VCaP (cell line): Measurements from ENCODE around the gene GPRIN2.
"Not testable (repeated sequence)": the region's sequence is repeated elsewhere in the genome, so short reads cannot be mapped to it uniquely, and the experiment has no call there.

ENCODE experiments used
- H3K27ac ChIP-seq: fragments of 450-650 bp; 2 replicates; pipeline ENCODE4 v1.5.1; 2017
- CTCF ChIP-seq: fragments of 450-650 bp; conservative IDR thresholded peaks from 2 replicates; pipeline ENCODE4 v1.5.1; 2017; ENCODE audit warnings: mild to moderate bottlenecking, moderate library complexity

GPRIN2 gene

DNA sequence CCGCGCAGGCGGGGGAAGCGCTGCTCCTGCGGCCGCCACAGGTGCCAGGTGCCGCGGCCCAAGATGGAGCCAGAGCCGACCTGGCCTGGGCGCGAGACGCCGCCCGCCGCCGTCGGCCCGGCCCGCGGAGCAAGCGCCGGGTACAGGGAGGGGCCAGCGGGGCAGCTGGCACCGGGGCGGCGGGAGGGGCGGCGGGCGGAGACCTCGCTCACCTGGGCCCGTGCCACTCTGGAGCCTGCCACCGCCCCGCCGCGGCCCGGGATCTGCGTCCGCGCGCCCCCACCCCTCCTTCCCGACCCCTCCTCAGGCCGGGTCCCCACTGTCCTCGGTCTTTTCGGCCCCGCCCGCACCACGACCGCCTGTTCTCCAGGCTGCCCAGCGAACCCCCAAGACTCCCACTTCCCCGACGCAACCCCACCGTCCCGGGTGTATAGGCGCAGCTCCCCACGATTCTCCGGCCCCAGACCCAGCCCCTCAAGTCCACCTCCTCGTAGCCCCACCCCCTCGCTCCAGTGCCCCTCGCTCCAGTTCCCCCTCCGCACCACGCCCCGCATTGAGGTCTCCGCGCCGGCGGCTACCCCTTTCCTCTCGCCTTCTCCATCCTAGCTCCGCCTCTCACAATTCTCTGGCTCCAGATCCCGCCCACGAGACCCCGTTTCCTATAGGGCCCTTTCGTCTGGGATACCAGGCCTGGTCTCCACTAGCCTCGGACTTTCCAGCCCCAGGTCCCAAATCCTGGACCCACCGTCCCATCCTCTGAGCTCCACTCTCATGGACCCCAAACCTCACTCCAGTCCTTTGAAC is at the start of gene GPRIN2:
GPRIN2 (minus strand) TSS at position 144 of the 804 bp plus-strand sequence. CDS start 5,922 bp downstream, outside the sequence.
- H3K27ac ChIP-seq, result peak within 1 kb of the TSS; percentile 97
- 0 out of 2 replicates have a peak, but pooled peaks have one; percentile 5 for TF ChIP-seq CTCF

DNA sequence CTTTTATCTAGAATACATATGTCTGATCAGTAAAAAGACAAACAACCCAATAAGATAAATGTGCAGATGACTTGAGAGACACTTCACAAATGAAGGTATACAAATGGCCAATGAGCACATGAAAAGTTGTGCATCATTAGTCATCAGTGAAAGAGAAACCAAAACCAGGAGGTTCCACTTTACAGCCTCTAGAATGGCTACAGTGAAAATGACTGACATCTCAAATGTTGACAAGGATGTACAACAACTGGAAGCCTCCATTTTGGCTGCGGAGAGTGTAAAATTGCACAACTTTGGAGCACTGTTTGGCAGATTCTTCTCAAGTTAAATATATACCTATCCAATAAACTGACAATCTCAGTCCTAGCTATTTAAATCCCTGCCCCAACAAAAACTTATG is 44.1 kb upstream of the GPRIN2 start:
- H3K27ac ChIP-seq, result not testable (repeated sequence)

DNA sequence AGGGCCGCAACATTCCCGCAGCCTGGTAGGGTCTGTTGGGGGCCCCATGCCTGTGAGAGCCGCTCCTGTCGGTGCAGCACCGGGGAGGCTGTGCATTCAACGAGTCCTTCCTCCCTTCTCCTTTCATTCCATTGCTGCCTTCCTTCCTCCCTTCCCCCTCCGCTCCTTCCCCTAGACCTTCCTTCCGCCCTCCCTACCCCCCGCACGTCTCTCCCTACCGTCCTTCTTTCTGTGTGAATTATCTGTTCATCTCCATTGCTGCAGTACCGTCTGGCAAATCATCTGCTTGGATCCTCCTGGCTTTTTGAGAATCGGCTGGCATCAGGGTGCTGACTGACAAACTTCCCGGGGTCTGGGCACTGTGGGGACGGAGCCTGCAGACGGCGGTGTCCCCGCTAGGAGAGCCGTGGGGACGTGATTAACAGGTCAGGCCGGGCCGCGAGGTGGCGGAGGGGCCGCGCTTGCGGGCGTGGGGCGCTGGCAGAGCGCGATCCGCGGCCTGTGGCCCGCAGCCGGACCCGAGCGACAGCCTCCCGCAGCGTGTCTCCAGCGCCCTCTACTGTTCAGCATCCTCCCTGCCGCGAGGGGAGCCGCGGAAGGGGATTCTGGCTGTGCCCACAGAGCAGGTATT is 41.3 kb upstream of the GPRIN2 start:
- not testable (repeated sequence) for H3K27ac ChIP-seq

GRCh38 chr10:46596570-46596969 is 40.1 kb upstream of the GPRIN2 start:
- not testable (repeated sequence) for H3K27ac ChIP-seq

- 0 out of 2 replicates have a peak overlapping the region, but pooled peaks have one; percentile 28 for H3K27ac ChIP-seq
Observed at GRCh38 chr10:46594453-46595063, 38.1 kb upstream of the GPRIN2 start.

GRCh38 chr10:46593307-46593706 is 36.8 kb upstream of the GPRIN2 start:
- not testable (repeated sequence) for H3K27ac ChIP-seq

GRCh38 chr10:46591053-46591452 is 34.6 kb upstream of the GPRIN2 start:
- not testable (repeated sequence) for H3K27ac ChIP-seq

- H3K27ac ChIP-seq, result not testable (repeated sequence)
Observed at GRCh38 chr10:46589589-46589988, 33.1 kb upstream of the GPRIN2 start.

DNA sequence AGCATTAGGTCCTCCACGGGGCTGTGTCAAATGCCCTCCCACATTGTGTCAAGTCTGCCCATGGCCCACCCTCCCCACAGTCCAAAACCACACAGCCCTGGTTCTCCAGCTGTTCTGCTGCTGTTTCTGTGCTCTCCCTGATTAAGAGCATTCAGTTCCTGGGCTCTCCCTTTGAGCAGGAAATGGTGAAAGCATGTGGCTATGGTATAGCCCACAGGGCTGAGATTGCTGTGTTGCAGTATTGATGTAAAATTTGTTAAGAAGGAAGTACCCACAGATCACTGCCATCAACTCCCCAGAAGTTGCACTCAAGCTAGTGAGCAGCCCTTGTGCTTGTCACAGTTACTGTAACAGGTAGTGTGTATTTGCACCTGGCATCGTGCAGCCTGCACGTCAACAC is 31.8 kb upstream of the GPRIN2 start:
- not testable (repeated sequence) for H3K27ac ChIP-seq

- H3K27ac ChIP-seq, result not testable (repeated sequence)
Observed at GRCh38 chr10:46587546-46587945, 31.1 kb upstream of the GPRIN2 start.

GRCh38 chr10:46585246-46585645 is 28.8 kb upstream of the GPRIN2 start:
- H3K27ac ChIP-seq, result not testable (repeated sequence)

DNA sequence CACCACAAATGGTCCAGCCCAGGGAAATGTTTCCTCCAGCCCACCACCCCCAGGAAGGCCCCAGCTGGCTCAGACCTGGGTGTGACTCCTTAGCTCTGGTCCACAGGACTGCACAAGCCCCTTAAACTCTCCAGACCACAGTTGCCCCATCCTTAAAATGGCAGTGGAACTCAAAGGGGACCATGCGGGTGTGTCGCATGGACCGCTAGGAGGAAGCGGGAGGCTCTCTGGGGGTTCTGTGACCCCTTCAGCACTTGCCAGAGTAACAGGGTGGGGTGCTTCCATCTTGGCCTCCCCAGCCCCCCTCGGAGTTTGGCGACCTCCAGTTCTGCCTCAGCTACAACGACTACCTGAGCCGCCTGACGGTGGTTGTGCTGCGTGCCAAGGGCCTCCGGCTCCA is 27.7 kb upstream of the GPRIN2 start:
- not testable (repeated sequence) for H3K27ac ChIP-seq

DNA sequence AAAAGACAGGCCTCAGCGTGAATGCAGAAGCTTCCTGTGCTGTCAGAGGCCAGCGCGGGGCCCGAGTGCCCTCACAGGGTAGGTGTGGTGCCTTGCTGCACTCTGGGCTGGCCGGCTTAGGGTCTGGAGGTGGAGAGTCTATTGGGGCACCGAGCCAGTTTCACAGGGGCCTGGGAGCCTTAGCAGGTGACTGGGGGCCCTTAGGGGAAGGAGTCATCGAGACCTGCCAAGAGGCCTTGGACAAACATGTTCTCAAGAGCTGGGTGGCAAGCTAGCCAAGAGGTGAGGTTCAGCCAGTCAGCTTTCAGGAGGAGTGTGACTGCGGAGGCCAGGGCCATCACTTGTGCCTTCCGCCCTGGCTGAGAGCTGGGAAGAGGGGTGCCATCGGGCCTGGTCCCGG is 26.1 kb upstream of the GPRIN2 start:
- H3K27ac ChIP-seq, result not testable (repeated sequence)

- H3K27ac ChIP-seq, result not testable (repeated sequence)
Observed at GRCh38 chr10:46581997-46582396, 25.5 kb upstream of the GPRIN2 start.

DNA sequence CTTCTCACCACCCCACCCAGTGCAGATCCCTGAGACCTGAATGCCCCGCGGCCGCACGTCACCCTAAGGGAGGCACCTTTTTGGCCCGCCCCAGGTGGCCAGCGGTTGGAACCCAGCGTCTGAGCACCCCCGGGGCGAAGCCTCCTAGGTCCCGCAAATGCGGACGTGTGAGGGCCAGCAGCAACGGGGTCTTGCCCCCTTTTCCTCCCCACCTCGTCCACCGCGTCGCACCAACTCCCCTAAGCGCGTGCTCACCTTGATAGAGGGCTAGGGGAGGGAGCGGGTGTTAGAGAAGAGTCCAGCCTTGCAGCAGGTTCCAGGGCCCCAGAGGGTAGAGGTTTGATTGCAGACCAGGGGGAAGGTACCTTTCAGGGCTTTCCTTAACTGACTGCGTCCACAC is 22.9 kb upstream of the GPRIN2 start:
- H3K27ac ChIP-seq, result not testable (repeated sequence)

DNA sequence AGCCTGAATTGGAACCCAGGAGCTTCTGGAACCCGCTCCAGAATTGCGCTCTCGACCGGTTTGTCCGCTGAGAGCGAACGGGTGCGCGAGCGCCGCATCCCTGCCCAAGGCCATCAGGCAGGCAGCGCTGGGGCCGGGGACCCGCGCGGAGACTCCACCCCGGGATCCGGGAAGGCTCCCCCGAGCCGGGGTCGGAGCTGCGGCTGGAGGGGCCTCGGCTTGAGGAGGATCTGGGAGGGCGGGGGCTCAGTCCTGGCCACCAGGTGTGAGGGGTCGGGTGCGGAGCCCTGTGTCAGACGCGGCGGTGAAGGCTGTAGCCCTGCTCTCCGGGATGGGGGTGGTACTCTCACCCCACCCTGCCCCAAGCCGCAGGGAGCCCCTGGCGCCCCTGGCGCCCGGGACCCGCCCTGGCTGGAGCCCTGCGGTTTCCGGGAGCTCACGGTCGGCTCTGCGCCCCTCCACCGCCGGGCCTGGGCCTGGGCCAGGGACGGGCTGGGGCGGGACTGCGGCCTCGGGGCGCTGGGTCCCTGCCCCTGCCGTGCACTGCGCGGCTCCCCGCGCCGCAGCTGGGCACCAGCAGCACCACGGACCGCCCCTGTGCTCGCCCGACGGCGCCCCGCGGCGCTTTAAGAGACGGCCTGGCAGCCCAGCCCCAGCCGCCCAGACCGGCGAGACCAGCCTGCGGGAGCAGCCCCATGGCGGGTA is 22.2 kb upstream of the GPRIN2 start, which contains the start of gene SYT15:
SYT15 (plus strand) TSS at position 655 of the 705 bp plus-strand sequence; CDS start at position 696, 41 bp downstream.
- not testable (repeated sequence) for H3K27ac ChIP-seq

DNA sequence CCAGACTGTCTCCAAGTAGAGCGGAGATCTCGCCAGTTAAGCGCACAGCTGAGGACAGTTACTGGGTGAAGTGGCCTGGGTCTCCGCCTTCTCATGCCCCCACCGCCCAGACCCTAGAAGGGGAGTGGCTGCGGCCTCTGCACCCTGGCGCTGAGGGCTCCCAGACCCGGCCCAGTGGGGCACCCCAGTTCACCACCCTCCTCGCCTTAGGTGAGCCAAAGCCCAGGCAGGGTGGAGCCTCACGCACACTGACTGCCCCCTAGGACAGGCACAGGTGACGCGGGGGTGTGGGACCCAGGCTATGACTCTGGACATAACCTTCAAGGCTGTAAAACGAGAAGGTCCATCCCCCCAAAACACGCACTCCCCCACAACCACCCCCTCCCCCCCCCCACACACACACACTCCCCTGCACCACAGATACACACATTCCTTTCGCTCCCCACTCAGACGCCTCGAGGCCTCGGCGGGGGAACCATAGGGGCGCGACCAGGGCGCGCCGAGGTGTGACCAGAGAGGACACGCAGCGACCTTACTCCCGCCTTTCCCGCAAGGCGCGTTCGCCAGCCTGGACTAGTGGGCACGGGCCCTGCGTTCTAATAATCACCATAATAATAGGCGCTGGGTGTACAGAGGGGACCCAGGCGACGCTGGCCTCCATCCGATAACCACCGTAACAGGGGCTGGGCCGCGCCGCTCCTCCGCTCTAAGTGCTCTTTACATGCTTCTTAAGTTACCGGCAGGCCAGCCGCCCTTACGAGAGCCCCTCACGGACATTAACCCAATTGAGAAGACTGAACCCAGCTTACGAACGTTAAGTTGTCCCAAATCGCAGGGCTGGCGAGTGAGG is 21.4 kb upstream of the GPRIN2 start:
- H3K27ac ChIP-seq, result not testable (repeated sequence)

GRCh38 chr10:46573884-46574283 is 17.4 kb upstream of the GPRIN2 start:
- H3K27ac ChIP-seq, result not testable (repeated sequence)

DNA sequence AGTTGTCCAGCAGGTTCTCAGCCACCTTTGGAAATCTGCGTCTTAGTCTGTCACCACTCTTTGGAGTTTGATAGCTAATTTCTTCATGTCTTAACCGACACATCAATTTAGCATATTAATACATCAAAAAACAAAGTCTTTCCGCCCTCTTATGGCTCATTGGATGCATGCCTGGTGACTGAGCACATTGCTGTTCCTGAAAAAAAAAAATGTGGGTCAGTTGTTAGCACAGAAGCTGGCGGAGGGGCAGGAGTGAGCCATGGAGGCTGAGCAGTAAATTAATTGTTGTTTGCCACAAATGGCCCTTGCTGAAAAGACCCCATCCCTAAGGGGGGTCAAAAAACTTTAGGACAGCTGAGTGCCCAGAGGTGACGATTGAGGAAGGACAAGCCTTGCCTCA is 16.9 kb upstream of the GPRIN2 start:
- H3K27ac ChIP-seq, result not testable (repeated sequence)

GRCh38 chr10:46572765-46573164 is 16.3 kb upstream of the GPRIN2 start:
- not testable (repeated sequence) for H3K27ac ChIP-seq
